T-helper 1 cell treated with Interleukin-12 subunit alpha and Interleukin-12 subunit beta and Interleukin-4 antibody, amounts not matched to agents 30 μg/mL and 1 μg/mL, for 36 hours (primary cell): ENCODE data around the gene NOD1.

Experiments
- H3K27ac Mint-ChIP-seq: one replicate; pipeline ENCODE4 v1.8.0; 2021; ENCODE audit warnings: mild to moderate bottlenecking, mixed read lengths
- H3K27me3 Mint-ChIP-seq: one replicate; pipeline ENCODE4 v1.8.0; 2021; ENCODE audit warnings: low read depth, mixed read lengths
- H3K36me3 Mint-ChIP-seq: one replicate; pipeline ENCODE4 v1.8.0; 2021; ENCODE audit warnings: low read depth, mixed read lengths
- H3K4me1 Mint-ChIP-seq: one replicate; pipeline ENCODE4 v1.8.0; 2021; ENCODE audit warnings: low read depth, mixed read lengths
- H3K4me3 Mint-ChIP-seq: one replicate; pipeline ENCODE4 v1.8.0; 2021; ENCODE audit warnings: mild to moderate bottlenecking, moderate library complexity, mixed read lengths
- H3K9me3 Mint-ChIP-seq: one replicate; pipeline ENCODE4 v1.8.0; 2021; ENCODE audit warnings: mixed read lengths

NOD1 gene

GRCh38 chr7:30452280-30452930 lies 26.2 kb downstream of the NOD1 start:
- Mint-ChIP-seq H3K4me1 (peaks cover 4% of the 10 kb centered on the region), H3K4me3 (no peak overlapping the region), H3K9me3 (no peaks in the 10 kb centered on the region), H3K36me3 (peaks cover 13% of the 10 kb centered on the region), H3K27me3 (no peaks in the 10 kb centered on the region), H3K27ac (no peak overlapping the region)

- Mint-ChIP-seq H3K9me3 (no peaks in the 10 kb centered on the region), H3K36me3 (peaks cover 13% of the 10 kb centered on the region), H3K27me3 (no peaks in the 10 kb centered on the region), H3K4me3 (no peak overlapping the region), H3K27ac (no peak overlapping the region), H3K4me1 (peaks cover 4% of the 10 kb centered on the region)
These were observed 26.9 kb downstream of the NOD1 start for GRCh38 chr7:30451539-30452279.

GRCh38 chr7:30450983-30451497 lies 27.5 kb downstream of the NOD1 start:
- no peaks in the 10 kb centered on the region for H3K27me3 Mint-ChIP-seq
- H3K4me1 Mint-ChIP-seq: peaks cover 6% of the 10 kb centered on the region
- no peak overlapping the region for H3K4me3 Mint-ChIP-seq
- no peak overlapping the region for H3K27ac Mint-ChIP-seq
- H3K9me3 Mint-ChIP-seq: no peaks in the 10 kb centered on the region
- H3K36me3 Mint-ChIP-seq: peaks cover 12% of the 10 kb centered on the region

- no peaks in the 10 kb centered on the region for H3K27me3 Mint-ChIP-seq
- H3K27ac Mint-ChIP-seq: no peak overlapping the region
- no peak overlapping the region for H3K4me3 Mint-ChIP-seq
- peaks cover 9% of the 10 kb centered on the region for H3K4me1 Mint-ChIP-seq
- H3K9me3 Mint-ChIP-seq: no peaks in the 10 kb centered on the region
- peaks cover 15% of the 10 kb centered on the region for H3K36me3 Mint-ChIP-seq
These were observed 28.2 kb downstream of the NOD1 start for GRCh38 chr7:30450240-30450982.

- no peak overlapping the region for H3K27ac Mint-ChIP-seq
- H3K4me1 Mint-ChIP-seq: peaks cover 9% of the 10 kb centered on the region
These were observed 30.0 kb downstream of the NOD1 start for GRCh38 chr7:30448461-30449189.

GRCh38 chr7:30447466-30447865 lies 31.1 kb downstream of the NOD1 start:
- Mint-ChIP-seq H3K9me3 (no peaks in the 10 kb centered on the region), H3K27ac (no peak overlapping the region), H3K36me3 (peaks cover 12% of the 10 kb centered on the region), H3K4me3 (no peak overlapping the region), H3K27me3 (no peaks in the 10 kb centered on the region), H3K4me1 (peaks cover 9% of the 10 kb centered on the region)

More at GRCh38 chr7:30448461-30449189, 30.0 kb downstream of the NOD1 start:
- Mint-ChIP-seq H3K4me3 (no peak overlapping the region), H3K27me3 (no peaks in the 10 kb centered on the region), H3K36me3 (peaks cover 12% of the 10 kb centered on the region), H3K9me3 (no peaks in the 10 kb centered on the region)

- Mint-ChIP-seq H3K4me3 (no peak overlapping the region), H3K27me3 (no peaks in the 10 kb centered on the region), H3K4me1 (peaks cover 9% of the 10 kb centered on the region), H3K36me3 (peaks cover 11% of the 10 kb centered on the region), H3K27ac (peak overlapping the region; percentile 67), H3K9me3 (no peaks in the 10 kb centered on the region)
These were observed 32.3 kb downstream of the NOD1 start for GRCh38 chr7:30446266-30446665.

- Mint-ChIP-seq H3K36me3 (peaks cover 7% of the 10 kb centered on the region), H3K4me1 (peaks cover 9% of the 10 kb centered on the region), H3K9me3 (no peaks in the 10 kb centered on the region), H3K4me3 (no peak overlapping the region), H3K27me3 (no peaks in the 10 kb centered on the region), H3K27ac (peak overlapping the region; percentile 67)
These were observed 32.8 kb downstream of the NOD1 start for GRCh38 chr7:30445770-30446169.

- H3K9me3 Mint-ChIP-seq: no peaks in the 10 kb centered on the region
- no peak overlapping the region for H3K27ac Mint-ChIP-seq
- peaks cover 31% of the 10 kb centered on the region for H3K36me3 Mint-ChIP-seq
- H3K4me3 Mint-ChIP-seq: no peak overlapping the region
- no peaks in the 10 kb centered on the region for H3K27me3 Mint-ChIP-seq
- peaks cover 3% of the 10 kb centered on the region for H3K4me1 Mint-ChIP-seq
These were observed 40.6 kb downstream of the NOD1 start for GRCh38 chr7:30437823-30438574.

GRCh38 chr7:30436518-30436917 lies 42.1 kb downstream of the NOD1 start:
- Mint-ChIP-seq H3K9me3 (no peaks in the 10 kb centered on the region), H3K36me3 (peaks cover 41% of the 10 kb centered on the region), H3K27me3 (no peaks in the 10 kb centered on the region), H3K4me3 (no peak overlapping the region), H3K4me1 (peaks cover 3% of the 10 kb centered on the region), H3K27ac (no peak overlapping the region)

- no peak overlapping the region for H3K4me3 Mint-ChIP-seq
- H3K4me1 Mint-ChIP-seq: peaks cover 5% of the 10 kb centered on the region
- H3K27me3 Mint-ChIP-seq: no peaks in the 10 kb centered on the region
- H3K27ac Mint-ChIP-seq: no peak overlapping the region
- H3K9me3 Mint-ChIP-seq: no peaks in the 10 kb centered on the region
- H3K36me3 Mint-ChIP-seq: peaks cover 42% of the 10 kb centered on the region
These were observed 42.5 kb downstream of the NOD1 start for GRCh38 chr7:30436046-30436445.

GRCh38 chr7:30434140-30434799 lies 44.3 kb downstream of the NOD1 start:
- no peak overlapping the region for H3K27ac Mint-ChIP-seq

GRCh38 chr7:30433506-30433905 lies 45.1 kb downstream of the NOD1 start:
- Mint-ChIP-seq H3K27ac (no peak overlapping the region), H3K27me3 (no peaks in the 10 kb centered on the region), H3K4me1 (peaks cover 8% of the 10 kb centered on the region), H3K9me3 (no peaks in the 10 kb centered on the region), H3K4me3 (no peak overlapping the region), H3K36me3 (peaks cover 41% of the 10 kb centered on the region)

More at GRCh38 chr7:30434140-30434799, 44.3 kb downstream of the NOD1 start:
- Mint-ChIP-seq H3K9me3 (no peaks in the 10 kb centered on the region), H3K4me1 (peaks cover 8% of the 10 kb centered on the region), H3K4me3 (no peak overlapping the region), H3K36me3 (peaks cover 44% of the 10 kb centered on the region), H3K27me3 (no peaks in the 10 kb centered on the region)
